Mesodermal cell (in vitro differentiated cells): ENCODE measurements around the gene LMO1.

Experiments used
- H3K27ac ChIP-seq: 2 replicates; pipeline ENCODE4 v1.7.0; 2013; ENCODE audit warnings: mild to moderate bottlenecking, low read depth, low read length, moderate library complexity; ENCODE audit not compliant: severe bottlenecking
- H3K36me3 ChIP-seq: 2 replicates; pipeline ENCODE4 v1.7.1; 2013; ENCODE audit warnings: mild to moderate bottlenecking, low read length, moderate library complexity; ENCODE audit not compliant: control insufficient read depth, insufficient read depth
- H3K4me1 ChIP-seq: one replicate; pipeline ENCODE4 v1.7.1; 2013; ENCODE audit warnings: mild to moderate bottlenecking, low read length; ENCODE audit not compliant: insufficient read depth, control insufficient read depth, poor library complexity, severe bottlenecking
- H3K4me3 ChIP-seq: 2 replicates; pipeline ENCODE4 v1.7.0; 2013; ENCODE audit warnings: low read length, control low read depth, mild to moderate bottlenecking; ENCODE audit not compliant: insufficient read depth, poor library complexity, severe bottlenecking; ENCODE audit errors: extremely low read depth
- H3K9me3 ChIP-seq: 2 replicates; pipeline ENCODE4 v1.7.1; 2013; ENCODE audit warnings: mild to moderate bottlenecking, low read length, moderate library complexity; ENCODE audit not compliant: control insufficient read depth
- WGBS, 2 experiments: methylation state at CpG; one replicate each; pipeline ENCODE4 v1.1.5; 2013; ENCODE audit warnings: missing lambda C conversion rate in 2 of 2; ENCODE audit not compliant: insufficient coverage in 2 of 2; 5-methylcytosine and 5-hydroxymethylcytosine counted together

The LMO1 gene

DNA sequence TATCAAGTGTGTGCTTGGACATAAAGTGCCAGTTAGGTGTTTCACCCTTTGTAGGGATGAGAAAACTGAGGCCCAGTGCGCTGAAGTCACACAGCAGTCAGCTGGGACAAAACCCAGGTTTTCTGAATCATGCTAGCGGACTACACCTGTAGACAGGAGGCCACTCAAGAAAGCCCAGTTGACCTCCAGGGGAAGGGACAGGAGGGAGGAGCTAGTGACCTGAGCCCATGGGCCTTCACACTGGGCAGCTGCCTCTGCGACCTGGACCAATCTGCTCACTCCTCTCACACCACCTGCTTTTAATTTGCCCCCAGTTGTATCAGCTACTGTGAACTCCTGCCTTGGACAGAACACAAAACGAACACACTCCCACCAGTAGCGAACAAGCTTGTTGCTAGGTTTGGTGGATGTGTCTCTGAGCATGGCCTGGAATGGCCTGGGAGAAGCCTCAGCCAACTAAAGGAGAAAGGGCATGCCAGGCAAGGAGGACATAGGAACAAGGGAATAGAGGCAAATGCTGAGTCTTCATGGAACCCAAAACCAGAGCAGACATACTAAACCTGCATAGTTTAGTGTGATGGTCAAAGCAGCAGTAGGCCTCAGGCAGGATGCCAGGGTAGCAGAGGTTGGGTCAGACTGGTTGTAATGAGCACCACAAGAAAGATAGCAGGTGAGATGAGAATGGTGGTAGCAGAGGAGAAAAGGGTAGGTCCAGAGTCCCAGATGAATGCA is 7.2 kb downstream of the LMO1 start:
- 87 to 93% methylated on average over 2 of the region's 5 CpGs for WGBS, 2 experiments
- no peak overlapping the region for H3K27ac ChIP-seq

DNA sequence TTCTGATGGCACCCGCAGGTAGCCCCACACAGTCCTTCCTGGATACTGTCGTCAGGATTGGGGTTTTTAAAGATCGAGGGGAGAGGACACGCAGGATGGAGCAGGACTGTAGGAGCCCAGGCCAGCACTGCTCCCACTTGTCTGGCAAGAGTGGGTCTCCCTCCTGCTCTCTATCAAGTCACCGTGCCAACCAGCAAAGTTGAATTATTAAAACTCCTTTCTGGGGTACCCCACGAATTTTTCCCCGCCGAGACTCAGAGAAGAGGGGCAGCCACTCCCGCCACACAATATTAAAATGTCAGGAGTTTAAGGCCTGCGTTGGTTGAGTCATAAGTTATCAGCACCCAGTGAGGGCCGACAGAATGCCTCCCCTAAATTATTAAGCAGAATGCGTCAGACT is 10.1 kb downstream of the LMO1 start:
- Histone ChIP-seq H3K4me3 (no peak overlapping the region), H3K27ac (no peak overlapping the region), H3K4me1 (no peaks in the 10 kb centered on the region), H3K36me3 (no peaks in the 10 kb centered on the region), H3K9me3 (no peaks in the 10 kb centered on the region)
- WGBS, 2 experiments, result 84 to 92% methylated on average over 10 of the region's 12 CpGs

More for the DNA sequence above, 7.2 kb downstream of the LMO1 start:
- Histone ChIP-seq H3K9me3 (no peaks in the 10 kb centered on the region), H3K4me1 (no peaks in the 10 kb centered on the region), H3K4me3 (no peak overlapping the region), H3K36me3 (no peaks in the 10 kb centered on the region)

DNA sequence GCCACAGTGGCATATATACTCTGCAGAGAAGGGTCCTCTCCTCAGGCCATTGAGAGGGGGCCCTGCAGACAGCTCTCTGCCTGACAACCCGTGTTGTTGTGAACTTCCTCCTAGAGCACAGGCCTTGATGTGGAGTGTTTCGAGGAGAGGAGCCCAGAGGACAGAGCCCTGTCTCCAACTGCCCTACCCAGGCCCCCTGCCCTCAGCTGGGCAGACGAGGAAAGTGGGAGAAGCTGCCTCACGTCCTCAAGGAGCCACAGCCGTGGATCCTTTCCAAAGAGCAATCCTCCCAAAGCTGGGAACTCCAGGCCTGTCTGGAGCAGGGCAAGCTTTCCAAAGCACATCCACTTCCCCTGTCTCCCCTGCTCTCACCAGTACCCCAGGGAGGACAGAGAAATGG is 10.7 kb downstream of the LMO1 start:
- H3K4me3 ChIP-seq, result no peak overlapping the region
- no peak overlapping the region for H3K27ac ChIP-seq
- H3K9me3 ChIP-seq, result no peaks in the 10 kb centered on the region
- no peaks in the 10 kb centered on the region for H3K36me3 ChIP-seq
- H3K4me1 ChIP-seq, result no peaks in the 10 kb centered on the region
- WGBS, 2 experiments, result 91 to 94% methylated on average over 3 to 4 of the region's 5 CpGs

DNA sequence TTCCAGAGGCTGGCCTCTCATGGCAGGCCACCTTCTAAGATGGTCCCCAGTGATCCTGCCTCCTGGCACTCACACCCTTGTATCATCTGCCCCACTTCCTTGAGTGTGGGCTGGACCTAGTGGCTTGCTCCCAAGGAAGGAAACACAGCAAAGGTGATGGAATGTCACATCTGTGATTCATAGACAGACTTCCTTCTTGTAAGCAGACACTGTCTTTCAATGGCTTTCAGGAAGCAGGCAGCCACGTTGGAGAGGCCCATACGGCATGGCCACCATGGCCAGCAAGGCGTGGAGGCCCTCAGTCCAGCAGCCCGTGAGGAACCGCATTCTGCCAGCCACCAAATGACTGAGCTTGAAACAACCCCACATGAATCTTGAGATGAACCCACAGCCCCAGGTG is 11.3 kb downstream of the LMO1 start:
- Histone ChIP-seq H3K4me3 (no peak overlapping the region), H3K4me1 (no peaks in the 10 kb centered on the region), H3K36me3 (no peaks in the 10 kb centered on the region), H3K27ac (no peak overlapping the region), H3K9me3 (no peaks in the 10 kb centered on the region)
- 83 to 92% methylated on average over 5 of the region's 5 CpGs for WGBS, 2 experiments

DNA sequence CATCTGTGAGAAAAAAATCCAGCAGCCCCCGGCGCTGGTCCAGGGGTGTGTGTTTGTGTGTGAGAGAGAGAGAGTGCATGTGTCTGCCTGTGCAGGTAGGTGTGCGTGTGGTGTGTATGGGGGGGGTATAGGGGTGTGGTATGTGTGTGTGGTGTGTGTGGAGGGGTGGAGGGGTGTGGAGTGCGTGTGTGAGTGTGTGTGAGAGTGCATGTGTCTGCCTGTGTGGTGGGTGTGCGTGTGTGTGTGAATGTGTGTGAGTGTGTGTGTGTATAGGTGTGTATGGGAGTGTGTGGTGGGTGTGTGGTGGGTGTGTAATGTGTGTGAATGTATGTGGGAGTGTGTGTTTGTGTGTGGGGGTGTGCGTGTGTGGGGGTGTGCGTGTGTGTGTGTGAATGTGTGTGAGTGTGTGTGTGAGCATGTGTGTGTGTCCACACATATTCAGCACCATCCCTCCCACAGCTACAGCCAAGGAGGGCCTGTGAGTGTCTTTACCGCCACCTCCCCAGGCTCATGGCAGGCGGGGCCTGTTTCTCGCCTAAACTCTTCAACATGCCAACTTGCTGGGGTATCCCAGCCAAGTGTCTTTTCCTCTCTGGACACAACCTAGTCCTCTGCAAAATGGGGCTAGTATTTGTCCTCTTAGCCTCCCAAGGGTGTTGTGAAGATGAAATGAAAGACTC is 11.9 kb downstream of the LMO1 start:
- no peaks in the 10 kb centered on the region for H3K4me1 ChIP-seq
- no peak overlapping the region for H3K4me3 ChIP-seq
- H3K36me3 ChIP-seq, result no peaks in the 10 kb centered on the region
- H3K27ac ChIP-seq, result no peak overlapping the region
- H3K9me3 ChIP-seq, result no peaks in the 10 kb centered on the region
- 90 to 94% methylated on average over 5 to 7 of the region's 10 CpGs for WGBS, 2 experiments

DNA sequence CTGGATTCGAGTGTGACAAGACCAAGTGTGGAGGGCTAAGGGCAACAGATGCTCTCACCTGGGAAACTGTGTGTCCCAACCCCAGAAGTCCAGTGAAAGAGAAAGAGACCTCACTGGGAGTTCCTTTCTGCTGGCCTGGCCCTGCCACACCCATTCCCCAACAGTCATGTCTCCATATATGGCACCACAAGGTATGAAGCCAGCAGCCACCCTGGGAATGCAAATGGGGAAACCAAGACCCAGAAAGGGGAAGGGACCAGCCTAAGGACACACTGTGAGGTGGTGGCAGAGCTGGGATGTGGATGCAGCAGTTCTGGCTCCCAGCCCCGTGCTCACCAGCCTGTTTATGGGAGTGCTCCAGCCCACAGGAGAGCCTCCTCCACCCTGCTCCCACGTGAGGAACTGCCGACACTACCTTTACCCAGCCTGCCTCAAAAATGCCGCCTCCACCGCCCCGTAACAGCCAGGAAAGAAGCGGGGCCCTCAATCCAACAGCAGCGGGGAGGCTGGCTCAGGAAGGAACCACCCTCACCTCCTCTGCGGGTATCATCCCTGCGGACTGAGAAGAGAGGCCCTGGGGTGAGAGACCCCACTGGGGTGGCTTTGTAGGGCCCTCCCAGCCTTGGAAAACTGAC is 12.6 kb downstream of the LMO1 start:
- 78 to 90% methylated on average over 1 to 3 of the region's 11 CpGs for WGBS, 2 experiments
- H3K9me3 ChIP-seq, result no peaks in the 10 kb centered on the region
- no peak overlapping the region for H3K27ac ChIP-seq
- H3K4me1 ChIP-seq, result no peaks in the 10 kb centered on the region
- no peaks in the 10 kb centered on the region for H3K36me3 ChIP-seq
- no peak overlapping the region for H3K4me3 ChIP-seq

DNA sequence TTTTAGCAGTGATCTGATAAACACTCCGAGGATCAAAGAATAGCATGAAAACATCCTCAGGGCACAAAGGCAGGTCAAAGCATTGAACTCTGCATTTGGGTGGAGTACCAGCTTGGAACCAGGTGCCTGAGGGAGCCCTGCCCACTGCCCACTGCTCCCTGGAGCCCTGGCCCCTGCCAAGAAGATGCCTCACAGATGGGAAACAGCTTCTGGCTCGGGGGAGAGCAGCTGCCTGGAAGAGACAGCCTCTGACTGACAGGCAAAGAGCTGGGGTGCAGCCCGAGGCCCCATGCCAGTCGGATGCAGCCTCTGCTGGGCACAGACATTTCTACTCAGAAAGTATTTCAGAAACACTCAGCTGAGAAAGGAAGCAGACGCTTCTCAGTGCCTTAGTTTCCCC is 13.2 kb downstream of the LMO1 start:
- WGBS, 2 experiments, result 38 to 50% methylated on average over 2 of the region's 5 CpGs

DNA sequence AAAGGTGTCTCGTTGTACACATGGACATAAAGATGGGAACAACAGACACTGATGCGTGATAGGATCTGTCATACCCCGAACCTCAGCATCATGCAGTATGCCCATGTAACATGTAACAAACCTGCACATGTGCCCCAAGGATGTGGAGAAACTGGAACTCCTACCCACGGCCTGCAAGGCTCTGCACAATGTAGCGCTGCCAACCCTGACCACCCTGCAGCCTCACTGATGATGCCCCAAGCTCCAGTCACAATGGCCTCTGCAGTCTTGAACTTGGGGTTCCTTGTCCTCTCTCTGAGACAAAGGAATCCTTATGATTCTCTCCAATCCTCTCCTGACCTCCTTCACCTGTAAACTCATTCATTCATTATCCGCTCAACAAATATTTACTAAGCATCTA is 14.2 kb downstream of the LMO1 start:
- WGBS, 2 experiments, result 71 to 84% methylated on average over 5 of the region's 6 CpGs
- H3K4me1 ChIP-seq, result no peaks in the 10 kb centered on the region
- H3K4me3 ChIP-seq, result no peak overlapping the region
- H3K9me3 ChIP-seq, result no peaks in the 10 kb centered on the region
- no peak overlapping the region for H3K27ac ChIP-seq
- no peaks in the 10 kb centered on the region for H3K36me3 ChIP-seq

More for the DNA sequence above, 13.2 kb downstream of the LMO1 start:
- Histone ChIP-seq H3K36me3 (no peaks in the 10 kb centered on the region), H3K9me3 (no peaks in the 10 kb centered on the region), H3K4me3 (no peak overlapping the region), H3K4me1 (no peaks in the 10 kb centered on the region), H3K27ac (no peak overlapping the region)

DNA sequence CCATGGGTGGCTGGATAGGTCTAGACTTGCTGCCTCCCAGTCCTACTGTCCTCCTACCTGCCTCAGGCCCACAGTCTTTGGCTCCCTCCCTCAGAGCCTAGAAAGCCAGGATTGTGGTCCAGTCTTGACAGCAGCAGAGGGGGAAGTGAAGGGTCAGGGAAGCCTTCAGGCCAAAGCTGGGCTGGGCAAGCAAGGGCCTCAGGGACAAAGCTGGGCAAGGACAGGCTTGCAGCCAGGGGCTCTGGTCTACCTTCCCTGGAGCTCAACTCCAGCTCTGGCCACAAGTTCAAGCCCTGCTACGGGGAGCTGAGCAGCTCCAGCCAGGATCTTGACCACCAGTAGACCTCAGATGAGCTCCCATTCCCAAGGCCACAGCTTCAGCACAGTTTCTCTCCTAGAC is 14.9 kb downstream of the LMO1 start:
- Histone ChIP-seq H3K36me3 (no peaks in the 10 kb centered on the region), H3K4me3 (no peak overlapping the region), H3K27ac (no peak overlapping the region), H3K9me3 (no peaks in the 10 kb centered on the region), H3K4me1 (no peaks in the 10 kb centered on the region)
- 88 to 92% methylated on average over 1 of the region's 1 CpG for WGBS, 2 experiments

DNA sequence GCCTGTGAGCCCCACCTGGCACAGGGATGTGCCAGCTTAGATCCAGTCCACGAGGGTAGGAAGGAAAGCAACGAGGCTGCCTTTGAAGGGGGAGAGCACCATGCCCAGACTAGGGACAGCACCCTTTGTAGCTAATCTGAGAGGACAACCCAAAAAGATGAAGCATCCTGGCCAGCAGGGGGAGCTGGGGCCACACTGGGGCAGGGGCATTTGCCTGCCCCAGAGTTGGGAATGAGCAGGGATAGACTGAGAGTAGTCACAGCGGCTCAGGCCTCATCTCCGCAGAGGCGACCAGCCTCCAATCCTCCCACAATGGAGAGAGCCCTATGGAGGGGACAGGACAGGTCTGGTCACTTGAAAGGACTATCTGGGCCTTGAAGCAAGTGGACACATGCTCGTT is 16.4 kb downstream of the LMO1 start:
- Histone ChIP-seq H3K36me3 (no peaks in the 10 kb centered on the region), H3K4me1 (peaks cover 3% of the 10 kb centered on the region), H3K27ac (no peak overlapping the region), H3K9me3 (no peaks in the 10 kb centered on the region), H3K4me3 (no peak overlapping the region)
- WGBS, 2 experiments, result 88 to 92% methylated on average over 5 to 6 of the region's 6 CpGs

DNA sequence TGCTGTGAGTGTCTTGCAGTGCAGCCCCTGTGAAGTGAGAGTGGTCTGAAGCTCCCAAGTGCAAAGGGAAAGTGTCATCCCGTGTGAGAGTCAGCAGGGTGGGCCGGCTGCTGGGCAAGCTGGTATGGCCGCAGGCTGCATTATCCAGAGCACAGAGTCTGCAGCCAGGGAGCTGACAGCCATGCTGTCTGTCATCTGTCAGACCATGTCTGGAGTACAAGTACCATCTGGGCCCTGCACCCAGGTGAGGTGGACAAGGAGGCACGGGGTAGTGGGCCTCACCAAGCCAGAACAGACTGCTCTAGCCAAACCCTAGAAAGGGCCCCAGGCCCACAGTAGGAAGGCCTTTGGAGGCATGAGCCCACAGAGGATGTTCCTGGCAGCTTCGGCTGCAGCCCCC is 20.2 kb downstream of the LMO1 start:
- peaks cover 3% of the 10 kb centered on the region for H3K4me1 ChIP-seq
- no peaks in the 10 kb centered on the region for H3K36me3 ChIP-seq
- 76% methylated on average over 4 to 5 of the region's 5 CpGs for WGBS, 2 experiments
- no peak overlapping the region for H3K27ac ChIP-seq
- no peaks in the 10 kb centered on the region for H3K9me3 ChIP-seq
- H3K4me3 ChIP-seq, result no peak overlapping the region
